Activated naive CD8-positive, alpha-beta T cell treated with anti-CD3 and anti-CD28 coated beads, Interleukin-2, amount 10 ng/mL, durations not matched to agents 7 days and 5 days (primary cell): ENCODE data around the gene TCOF1. TPM values are rescaled to one million over a fixed set of nuclear protein-coding genes. Genes with fewer than 3 reads are reported as not detected.
A peak's percentile ranks its signal among the peaks of the same experiment; 100 is the strongest.

Experiments used
- ATAC-seq: fragments of 150-1000 bp; cut with Tn5 transposase; one replicate; pipeline ENCODE4 v1.10.0; 2021; ENCODE audit warnings: low read depth, moderate library complexity
- POLR2A ChIA-PET: fragments of 350-600 bp; sonication (Branson Sonifier 250); formaldehyde crosslinking; loops from one replicate; lab custom pipeline; 2021; ENCODE audit warnings: antibody characterized with exemption; lab: Charles Lee
- DNase-seq: peaks from one replicate; pipeline ENCODE4 v3.0.0; 2021
- H3K27ac Mint-ChIP-seq: one replicate; pipeline ENCODE4 v1.8.0; 2022; ENCODE audit warnings: mild to moderate bottlenecking, mixed read lengths
- H3K27me3 Mint-ChIP-seq: one replicate; pipeline ENCODE4 v1.8.0; 2022; ENCODE audit warnings: mild to moderate bottlenecking, moderate library complexity, mixed read lengths
- H3K36me3 Mint-ChIP-seq: one replicate; pipeline ENCODE4 v1.8.0; 2021; ENCODE audit warnings: mild to moderate bottlenecking, mixed read lengths
- H3K4me1 Mint-ChIP-seq: one replicate; pipeline ENCODE4 v1.8.0; 2021; ENCODE audit warnings: mixed read lengths
- H3K4me3 Mint-ChIP-seq: one replicate; pipeline ENCODE4 v1.8.0; 2022; ENCODE audit warnings: mild to moderate bottlenecking, moderate library complexity, mixed read lengths
- H3K9me3 Mint-ChIP-seq: one replicate; pipeline ENCODE4 v1.8.0; 2021; ENCODE audit warnings: mixed read lengths
- total RNA-seq, 2 experiments: library from RNA; stranded (reverse); gene quantifications; one replicate each; pipeline ENCODE4 v1.2.3, GENCODE V29; 2021

Gene TCOF1
- total RNA-seq, 2 experiments from 2014 or later = 68.8 to 72.5 TPM

DNA sequence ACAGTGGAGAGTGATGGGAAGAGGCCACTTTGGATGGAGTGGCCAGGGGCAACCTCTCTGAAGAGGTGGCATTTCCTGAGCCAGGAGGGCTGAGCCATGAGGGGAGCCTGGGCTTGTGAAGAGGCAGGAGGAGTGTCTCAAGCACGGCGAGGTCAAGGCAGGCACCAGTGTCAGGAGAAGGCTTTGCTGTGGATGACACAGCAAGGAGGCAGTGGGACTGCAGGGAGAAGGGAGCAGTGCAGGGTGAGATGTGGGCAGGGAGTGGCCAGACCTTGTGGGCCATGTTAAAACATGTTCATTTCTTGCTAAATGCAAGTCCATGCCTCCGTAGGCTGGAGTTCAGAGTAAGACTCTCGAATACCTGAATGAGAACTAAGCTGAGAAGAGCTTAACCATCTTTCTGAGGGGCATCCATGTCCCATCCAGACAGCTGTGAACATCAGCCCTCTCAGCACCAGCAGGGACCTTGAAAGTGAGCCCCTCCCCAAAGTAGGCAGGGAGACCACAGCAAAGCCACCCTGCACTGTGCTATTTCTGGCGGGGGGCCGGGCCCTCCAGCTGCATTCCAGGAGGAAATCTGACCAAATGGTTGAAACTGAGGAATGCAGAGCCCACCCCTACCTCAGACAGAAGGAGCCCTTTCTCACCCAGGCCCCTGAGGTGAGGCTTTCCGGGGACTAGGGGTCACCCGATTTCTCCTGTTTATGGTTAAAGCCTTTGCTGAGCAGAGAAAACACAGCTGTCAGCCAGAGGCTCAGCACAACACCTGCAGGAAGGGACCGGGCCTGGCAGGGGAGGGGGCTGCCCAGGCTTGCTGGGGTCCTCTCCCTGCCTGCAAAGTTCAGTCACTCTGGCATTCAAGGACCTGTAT lies 38.6 kb upstream of the TCOF1 start:
- Mint-ChIP-seq H3K36me3 (no peaks in the 10 kb centered on the region), H3K4me1 (peaks cover 2% of the 10 kb centered on the region), H3K27me3 (peaks cover 18% of the 10 kb centered on the region), H3K4me3 (no peak overlapping the region), H3K9me3 (peaks cover 2% of the 10 kb centered on the region), H3K27ac (no peak overlapping the region)
- POLR2A ChIA-PET = no interaction called here
- ATAC-seq (no peak), DNase-seq (no peak)

- Mint-ChIP-seq H3K36me3 (no peaks in the 10 kb centered on the region), H3K4me3 (no peak overlapping the region), H3K9me3 (peaks cover 2% of the 10 kb centered on the region), H3K27me3 (peaks cover 18% of the 10 kb centered on the region), H3K27ac (peak overlapping the region; percentile 33), H3K4me1 (peaks cover 2% of the 10 kb centered on the region)
- ATAC-seq (no peak), DNase-seq (no peak)
- POLR2A ChIA-PET = no interaction called here
These were observed 38.1 kb upstream of the TCOF1 start for GRCh38 chr5:150319484-150319790.

DNA sequence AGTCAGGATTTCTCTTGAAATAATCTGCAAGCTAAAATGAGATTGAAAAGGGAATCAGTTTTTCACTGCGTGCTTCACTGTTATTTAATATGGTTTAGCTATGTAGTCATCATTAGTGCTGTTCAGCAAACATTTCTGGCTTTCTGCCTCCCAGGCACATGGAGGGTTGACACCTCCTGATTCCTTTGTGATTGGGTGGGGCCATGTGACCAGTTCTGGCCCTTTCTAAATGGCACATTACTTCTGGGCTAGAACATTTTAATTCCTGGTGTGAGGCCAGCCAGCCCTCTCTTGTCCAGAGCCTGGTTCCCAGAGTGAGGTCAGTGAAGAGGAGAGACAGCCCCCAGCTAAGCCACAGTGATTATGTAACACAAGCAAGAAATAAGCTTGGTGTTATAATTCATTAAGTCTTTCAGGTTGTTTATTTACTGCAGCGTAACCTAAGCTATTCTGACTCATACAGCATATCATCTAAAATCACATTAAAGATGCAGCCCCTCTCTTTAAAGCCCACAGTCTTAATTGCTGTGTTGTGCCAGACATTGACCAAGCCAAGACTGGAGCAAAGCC lies 37.4 kb upstream of the TCOF1 start:
- H3K36me3 Mint-ChIP-seq = no peaks in the 10 kb centered on the region
- ATAC-seq = no peak
- peaks cover 2% of the 10 kb centered on the region for H3K4me1 Mint-ChIP-seq
- no peak for DNase-seq
- H3K9me3 Mint-ChIP-seq = peaks cover 2% of the 10 kb centered on the region
- POLR2A ChIA-PET = no interaction called here
- no peak overlapping the region for H3K4me3 Mint-ChIP-seq
- H3K27me3 Mint-ChIP-seq = peaks cover 19% of the 10 kb centered on the region
- H3K27ac Mint-ChIP-seq = no peak overlapping the region

GRCh38 chr5:150321211-150321610 lies 36.3 kb upstream of the TCOF1 start:
- Mint-ChIP-seq H3K36me3 (no peaks in the 10 kb centered on the region), H3K27ac (no peak overlapping the region), H3K27me3 (peaks cover 17% of the 10 kb centered on the region), H3K9me3 (peaks cover 2% of the 10 kb centered on the region), H3K4me1 (peaks cover 2% of the 10 kb centered on the region), H3K4me3 (no peak overlapping the region)
- POLR2A ChIA-PET = no interaction called here
- DNase-seq (no peak), ATAC-seq (no peak)

GRCh38 chr5:150321784-150322183 lies 35.7 kb upstream of the TCOF1 start:
- Mint-ChIP-seq H3K4me3 (no peak overlapping the region), H3K27me3 (peaks cover 17% of the 10 kb centered on the region), H3K9me3 (peaks cover 2% of the 10 kb centered on the region), H3K27ac (no peak overlapping the region), H3K36me3 (no peaks in the 10 kb centered on the region), H3K4me1 (peaks cover 2% of the 10 kb centered on the region)
- no peak for DNase-seq
- ATAC-seq = no peak
- POLR2A ChIA-PET = no interaction called here

- H3K4me3 Mint-ChIP-seq = no peak overlapping the region
- peaks cover 2% of the 10 kb centered on the region for H3K9me3 Mint-ChIP-seq
- ATAC-seq = no peak
- peaks cover 17% of the 10 kb centered on the region for H3K27me3 Mint-ChIP-seq
- POLR2A ChIA-PET = no interaction called here
- H3K4me1 Mint-ChIP-seq = peaks cover 2% of the 10 kb centered on the region
- DNase-seq = no peak
- H3K36me3 Mint-ChIP-seq = no peaks in the 10 kb centered on the region
- no peak overlapping the region for H3K27ac Mint-ChIP-seq
These were observed 35.3 kb upstream of the TCOF1 start for GRCh38 chr5:150322202-150322601.

- Mint-ChIP-seq H3K9me3 (peaks cover 2% of the 10 kb centered on the region), H3K4me3 (no peak overlapping the region), H3K4me1 (peaks cover 2% of the 10 kb centered on the region), H3K36me3 (no peaks in the 10 kb centered on the region), H3K27ac (no peak overlapping the region), H3K27me3 (peaks cover 17% of the 10 kb centered on the region)
- ATAC-seq = no peak
- POLR2A ChIA-PET = no interaction called here
- no peak for DNase-seq
These were observed 34.4 kb upstream of the TCOF1 start for GRCh38 chr5:150323092-150323491.

GRCh38 chr5:150323819-150324218 lies 33.7 kb upstream of the TCOF1 start:
- DNase-seq = no peak
- Mint-ChIP-seq H3K4me1 (peaks cover 2% of the 10 kb centered on the region), H3K27me3 (peaks cover 10% of the 10 kb centered on the region), H3K27ac (no peak overlapping the region), H3K4me3 (no peak overlapping the region), H3K9me3 (peaks cover 2% of the 10 kb centered on the region), H3K36me3 (no peaks in the 10 kb centered on the region)
- no peak for ATAC-seq
- POLR2A ChIA-PET = no interaction called here

DNA sequence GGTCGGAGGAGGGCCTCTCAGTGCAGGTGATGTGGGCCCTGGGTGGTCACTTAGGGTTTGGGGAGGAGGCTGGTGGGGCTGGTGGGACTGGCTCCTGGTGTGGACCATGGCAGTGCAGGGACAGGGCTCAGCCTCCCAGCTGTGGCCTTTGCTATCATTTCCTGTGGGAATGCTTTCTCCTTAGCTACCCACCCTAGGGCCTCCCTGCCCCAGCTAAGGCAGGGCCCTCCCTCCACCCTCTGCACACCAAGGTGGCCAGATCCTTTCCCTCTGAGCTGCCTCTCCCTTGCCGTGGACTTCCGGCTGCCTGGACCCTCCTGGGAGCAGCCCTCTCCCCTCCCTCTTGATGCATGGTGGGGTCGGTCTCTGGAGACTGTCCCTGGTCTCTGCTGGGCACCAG lies 32.1 kb upstream of the TCOF1 start:
- DNase-seq (no peak), ATAC-seq (no peak)
- Mint-ChIP-seq H3K36me3 (no peaks in the 10 kb centered on the region), H3K4me1 (peaks cover 5% of the 10 kb centered on the region), H3K9me3 (peaks cover 2% of the 10 kb centered on the region), H3K4me3 (no peak overlapping the region), H3K27me3 (peaks cover 6% of the 10 kb centered on the region), H3K27ac (no peak overlapping the region)
- POLR2A ChIA-PET = no interaction called here

DNA sequence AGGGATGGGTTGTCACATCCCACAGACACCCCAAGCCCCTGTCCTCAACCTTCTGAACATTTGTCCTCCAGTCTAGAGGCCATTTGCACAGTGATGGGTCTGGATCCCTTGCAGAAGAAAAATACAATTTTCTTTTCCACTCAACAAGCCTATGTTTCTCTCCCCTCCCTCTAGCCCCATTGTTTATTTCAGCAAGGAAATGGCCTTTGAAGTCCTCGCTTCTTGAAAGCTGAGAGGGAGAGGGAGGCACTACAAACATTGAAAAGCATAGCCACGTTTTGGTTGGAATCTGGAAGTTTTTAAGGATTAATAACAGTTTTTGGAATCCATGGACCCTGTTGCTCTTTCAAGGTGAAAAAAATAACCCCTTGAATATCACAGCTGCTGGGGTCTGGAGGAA lies 30.8 kb upstream of the TCOF1 start:
- no peak overlapping the region for H3K27ac Mint-ChIP-seq
- no peak overlapping the region for H3K4me3 Mint-ChIP-seq
- no peaks in the 10 kb centered on the region for H3K36me3 Mint-ChIP-seq
- ATAC-seq = no peak
- H3K4me1 Mint-ChIP-seq = peaks cover 6% of the 10 kb centered on the region
- no peak for DNase-seq
- H3K9me3 Mint-ChIP-seq = no peaks in the 10 kb centered on the region
- POLR2A ChIA-PET = no interaction called here
- H3K27me3 Mint-ChIP-seq = peaks cover 4% of the 10 kb centered on the region

DNA sequence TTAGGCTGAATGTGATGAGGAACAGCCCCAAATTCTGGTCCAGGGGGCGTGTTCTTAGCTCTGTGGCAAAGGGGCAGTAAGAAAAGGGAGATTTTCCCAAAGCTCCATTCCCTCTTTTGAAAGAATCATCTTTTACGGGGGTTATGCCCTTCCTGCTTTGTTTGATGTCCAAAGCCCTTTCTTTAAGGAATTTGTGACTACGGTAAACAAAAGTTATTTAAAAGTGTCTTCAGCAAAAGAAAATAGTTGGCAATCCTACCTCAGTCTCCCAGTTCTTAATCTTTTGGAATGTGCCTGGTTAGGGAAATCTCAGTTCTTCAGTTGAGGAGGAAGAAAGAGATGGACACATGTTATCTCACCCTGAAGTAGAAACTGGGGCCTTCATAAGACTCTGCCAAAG lies 30.4 kb upstream of the TCOF1 start:
- no peak for DNase-seq
- H3K36me3 Mint-ChIP-seq = no peaks in the 10 kb centered on the region
- POLR2A ChIA-PET = no interaction called here
- no peaks in the 10 kb centered on the region for H3K9me3 Mint-ChIP-seq
- no peak overlapping the region for H3K4me3 Mint-ChIP-seq
- peaks cover 5% of the 10 kb centered on the region for H3K4me1 Mint-ChIP-seq
- H3K27ac Mint-ChIP-seq = no peak overlapping the region
- H3K27me3 Mint-ChIP-seq = peaks cover 4% of the 10 kb centered on the region
- ATAC-seq = no peak

GRCh38 chr5:150328515-150328914 lies 29.0 kb upstream of the TCOF1 start:
- H3K27me3 Mint-ChIP-seq = peaks cover 4% of the 10 kb centered on the region
- DNase-seq (no peak), ATAC-seq (no peak)
- no peak overlapping the region for H3K4me3 Mint-ChIP-seq
- H3K9me3 Mint-ChIP-seq = no peaks in the 10 kb centered on the region
- H3K36me3 Mint-ChIP-seq = no peaks in the 10 kb centered on the region
- no peak overlapping the region for H3K27ac Mint-ChIP-seq
- H3K4me1 Mint-ChIP-seq = peaks cover 5% of the 10 kb centered on the region
- POLR2A ChIA-PET = no interaction called here

GRCh38 chr5:150329038-150329437 lies 28.5 kb upstream of the TCOF1 start:
- POLR2A ChIA-PET = no interaction called here

More at GRCh38 chr5:150329038-150329437, 28.5 kb upstream of the TCOF1 start:
- ATAC-seq (no peak), DNase-seq (no peak)
- Mint-ChIP-seq H3K27ac (no peak overlapping the region), H3K36me3 (no peaks in the 10 kb centered on the region), H3K27me3 (peaks cover 4% of the 10 kb centered on the region), H3K4me3 (no peak overlapping the region), H3K4me1 (peaks cover 5% of the 10 kb centered on the region), H3K9me3 (no peaks in the 10 kb centered on the region)
